NCI-H2196 (cell line): ENCODE data around the gene PLXNB3.

Source experiments
- DNase-seq: peaks from one replicate; lab custom pipeline; 2025; ENCODE audit not compliant: unreplicated experiment; lab: John Stamatoyannopoulos, UW

The PLXNB3 gene

DNA sequence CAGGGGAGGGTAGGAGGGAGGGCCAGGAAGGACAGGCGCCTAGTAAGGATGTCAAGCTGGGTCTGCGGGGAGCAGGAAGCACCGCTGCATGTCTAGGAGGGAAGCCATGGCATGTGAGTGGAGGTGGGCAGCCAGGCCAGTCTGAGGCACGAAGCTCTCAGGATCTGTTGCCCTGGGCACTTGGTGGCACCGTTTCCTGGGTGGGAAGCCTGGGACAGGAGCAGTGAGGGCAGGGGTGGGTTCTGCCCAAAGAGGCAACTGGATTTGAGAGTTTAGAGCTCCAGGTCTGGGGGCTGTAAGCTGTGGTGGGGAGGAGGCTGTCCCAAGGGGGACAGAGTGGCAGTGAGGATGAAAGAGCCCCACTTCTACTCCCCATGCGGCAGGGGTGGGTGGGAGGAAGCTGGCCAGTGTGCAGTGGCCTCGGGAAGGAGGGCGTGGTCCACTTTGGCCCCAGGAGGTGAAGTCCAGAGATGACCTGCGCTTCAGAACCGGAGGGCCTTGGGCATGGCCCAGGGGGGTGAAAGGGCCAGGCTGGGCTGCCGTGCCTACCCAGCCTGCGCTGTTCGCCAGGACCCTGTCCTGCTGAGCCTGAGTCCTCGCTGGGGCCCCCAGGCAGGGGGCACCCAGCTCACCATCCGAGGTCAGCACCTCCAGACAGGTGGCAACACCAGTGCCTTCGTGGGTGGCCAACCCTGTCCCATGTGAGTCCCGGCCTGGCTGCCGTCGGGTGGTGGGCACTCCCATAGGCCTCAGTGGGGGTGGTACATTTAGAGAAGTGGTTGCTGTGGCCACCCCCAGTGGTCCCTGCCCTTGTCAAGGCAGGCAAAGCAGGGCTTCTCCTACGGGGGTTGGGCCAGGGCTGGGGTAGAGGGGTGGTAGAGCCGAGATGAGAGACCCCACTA, 8.5 kb downstream of the PLXNB3 start:
- DNase-seq = no peak

DNA sequence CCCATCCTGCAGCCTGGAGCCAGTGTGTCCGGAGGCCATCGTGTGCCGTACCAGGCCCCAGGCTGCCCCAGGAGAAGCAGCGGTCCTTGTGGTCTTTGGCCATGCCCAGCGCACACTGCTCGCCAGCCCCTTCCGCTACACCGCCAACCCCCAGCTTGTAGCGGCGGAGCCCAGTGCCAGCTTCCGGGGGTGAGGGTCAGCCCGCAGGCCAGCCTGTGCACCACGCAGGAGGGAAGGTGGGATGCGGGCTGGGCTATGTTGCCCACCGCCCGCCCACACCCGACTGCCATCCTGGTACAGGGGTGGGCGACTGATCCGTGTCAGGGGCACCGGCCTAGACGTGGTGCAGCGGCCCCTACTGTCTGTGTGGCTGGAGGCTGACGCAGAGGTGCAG, 9.2 kb downstream of the PLXNB3 start:
- DNase-seq = no peak

DNA sequence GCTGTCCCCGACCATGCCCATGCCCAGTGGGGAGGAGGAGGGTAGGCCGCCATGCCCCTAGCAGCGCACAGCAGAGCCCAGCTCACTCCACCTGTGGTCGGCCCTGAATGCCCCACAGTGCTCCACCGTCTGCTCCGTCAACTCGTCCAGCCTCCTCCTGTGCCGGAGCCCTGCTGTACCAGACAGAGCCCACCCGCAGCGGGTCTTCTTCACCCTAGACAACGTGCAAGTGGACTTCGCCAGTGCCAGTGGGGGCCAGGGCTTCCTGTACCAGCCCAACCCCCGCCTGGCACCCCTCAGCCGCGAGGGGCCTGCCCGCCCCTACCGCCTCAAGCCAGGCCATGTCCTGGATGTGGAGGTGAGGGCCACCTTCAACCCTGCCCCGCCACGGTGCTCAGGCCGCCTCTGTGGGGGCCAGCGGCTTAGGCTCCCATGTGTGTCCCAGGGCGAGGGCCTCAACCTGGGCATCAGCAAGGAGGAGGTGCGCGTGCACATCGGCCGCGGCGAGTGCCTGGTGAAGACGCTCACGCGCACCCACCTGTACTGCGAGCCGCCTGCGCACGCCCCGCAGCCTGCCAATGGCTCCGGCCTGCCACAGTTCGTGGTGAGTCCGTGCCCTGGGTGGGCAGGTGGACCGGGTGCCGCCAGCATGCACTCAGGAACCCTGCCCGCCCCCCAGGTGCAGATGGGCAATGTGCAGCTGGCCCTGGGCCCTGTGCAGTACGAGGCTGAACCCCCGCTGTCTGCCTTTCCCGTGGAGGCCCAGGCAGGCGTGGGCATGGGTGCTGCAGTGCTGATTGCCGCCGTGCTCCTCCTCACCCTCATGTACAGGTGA, 9.9 kb downstream of the PLXNB3 start:
- DNase-seq = no peak

DNA sequence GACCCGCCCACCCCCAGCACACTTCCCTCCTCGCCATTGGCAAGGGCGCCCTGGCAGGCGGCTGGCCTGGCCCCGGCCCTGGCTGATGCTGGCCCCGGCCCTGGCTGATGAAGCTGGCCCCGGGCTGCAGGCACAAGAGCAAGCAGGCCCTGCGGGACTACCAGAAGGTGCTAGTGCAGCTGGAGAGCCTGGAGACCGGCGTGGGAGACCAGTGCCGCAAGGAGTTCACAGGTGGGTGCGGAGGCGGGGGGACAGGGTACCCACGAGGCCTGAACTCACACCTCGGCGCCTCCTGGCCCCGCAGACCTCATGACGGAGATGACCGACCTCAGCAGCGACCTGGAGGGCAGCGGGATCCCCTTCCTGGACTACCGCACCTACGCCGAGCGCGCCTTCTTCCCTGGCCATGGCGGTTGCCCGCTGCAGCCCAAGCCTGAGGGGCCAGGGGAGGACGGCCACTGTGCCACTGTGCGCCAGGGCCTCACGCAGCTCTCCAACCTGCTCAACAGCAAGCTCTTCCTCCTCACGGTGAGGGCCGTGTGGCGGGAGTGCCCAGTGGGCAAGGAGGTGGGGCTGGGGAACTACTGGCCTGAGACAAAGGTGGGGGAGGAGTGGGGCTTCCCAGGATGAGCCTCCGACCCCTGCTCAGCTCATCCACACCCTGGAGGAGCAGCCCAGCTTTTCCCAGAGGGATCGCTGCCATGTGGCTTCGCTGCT, 10.7 kb downstream of the PLXNB3 start:
- DNase-seq = no peak

DNA sequence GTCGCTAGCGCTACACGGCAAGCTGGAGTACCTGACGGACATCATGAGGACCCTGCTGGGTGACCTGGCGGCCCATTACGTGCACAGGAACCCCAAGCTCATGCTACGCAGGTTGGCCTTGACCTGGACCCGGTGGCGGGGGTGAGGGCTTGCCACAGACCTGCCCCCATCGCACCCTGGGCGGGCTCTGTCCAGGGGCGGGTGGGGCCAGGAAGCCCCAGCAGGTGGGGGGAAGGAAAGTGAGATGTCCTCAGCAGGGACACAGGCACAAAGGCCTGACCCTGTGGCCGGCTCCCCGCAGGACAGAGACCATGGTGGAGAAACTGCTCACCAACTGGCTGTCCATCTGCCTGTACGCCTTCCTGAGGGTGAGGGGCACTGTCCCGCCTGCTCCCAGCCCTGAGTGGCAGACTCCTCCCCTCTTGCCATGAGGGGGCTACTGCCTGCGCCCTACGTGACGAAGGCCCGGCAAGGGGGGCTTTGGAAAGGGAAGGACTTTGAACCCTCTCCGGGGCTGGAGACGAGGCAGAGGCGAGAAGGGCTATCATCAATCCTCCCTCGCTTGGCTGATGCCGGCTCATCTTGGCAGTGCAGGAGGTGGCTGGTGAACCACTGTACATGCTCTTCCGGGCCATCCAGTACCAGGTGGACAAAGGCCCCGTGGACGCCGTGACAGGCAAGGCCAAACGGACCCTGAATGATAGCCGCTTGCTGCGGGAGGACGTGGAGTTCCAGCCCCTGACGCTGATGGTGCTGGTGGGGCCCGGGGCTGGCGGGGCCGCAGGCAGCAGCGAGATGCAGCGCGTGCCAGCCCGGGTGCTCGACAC, 11.5 kb downstream of the PLXNB3 start:
- no peak for DNase-seq

DNA sequence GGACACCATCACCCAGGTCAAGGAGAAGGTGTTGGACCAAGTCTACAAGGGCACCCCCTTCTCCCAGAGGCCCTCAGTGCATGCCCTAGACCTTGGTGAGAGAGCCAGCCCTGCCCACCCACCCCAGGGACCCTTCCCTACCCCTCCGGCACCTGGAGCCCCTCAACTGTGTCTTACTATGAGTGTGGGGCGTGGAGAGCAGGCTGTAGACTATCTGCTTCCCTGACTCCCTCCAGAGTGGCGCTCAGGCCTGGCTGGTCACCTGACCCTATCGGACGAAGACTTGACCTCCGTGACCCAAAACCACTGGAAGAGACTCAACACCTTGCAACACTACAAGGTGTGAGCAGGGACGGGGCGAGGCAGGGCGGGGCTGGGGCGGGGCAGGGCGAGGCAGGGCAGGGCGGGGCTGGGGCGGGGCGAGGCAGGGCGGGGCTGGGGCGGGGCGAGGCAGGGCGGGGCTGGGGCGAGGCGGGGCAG, 12.1 kb downstream of the PLXNB3 start:
- DNase-seq = no peak

DNA sequence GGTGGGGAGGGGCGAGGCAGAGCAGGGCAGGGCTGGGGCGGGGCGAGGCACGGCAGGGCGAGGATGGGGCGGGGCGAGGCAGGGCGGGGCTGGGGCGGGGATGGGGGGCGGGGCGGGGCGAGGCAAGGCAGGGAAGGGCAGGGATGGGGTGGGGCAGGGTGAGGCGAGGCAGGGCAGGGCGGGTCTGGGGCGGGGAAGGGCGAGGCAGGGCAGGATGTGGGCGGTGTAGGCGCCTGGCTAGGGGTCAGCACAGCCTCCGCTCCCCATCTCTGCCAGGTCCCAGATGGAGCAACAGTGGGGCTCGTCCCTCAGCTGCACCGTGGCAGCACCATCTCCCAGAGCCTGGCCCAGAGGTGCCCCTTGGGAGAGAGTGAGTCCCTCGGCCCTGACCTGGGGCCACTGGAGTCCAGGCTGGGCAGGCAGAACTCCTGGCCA, 12.6 kb downstream of the PLXNB3 start:
- DNase-seq = no peak

DNA sequence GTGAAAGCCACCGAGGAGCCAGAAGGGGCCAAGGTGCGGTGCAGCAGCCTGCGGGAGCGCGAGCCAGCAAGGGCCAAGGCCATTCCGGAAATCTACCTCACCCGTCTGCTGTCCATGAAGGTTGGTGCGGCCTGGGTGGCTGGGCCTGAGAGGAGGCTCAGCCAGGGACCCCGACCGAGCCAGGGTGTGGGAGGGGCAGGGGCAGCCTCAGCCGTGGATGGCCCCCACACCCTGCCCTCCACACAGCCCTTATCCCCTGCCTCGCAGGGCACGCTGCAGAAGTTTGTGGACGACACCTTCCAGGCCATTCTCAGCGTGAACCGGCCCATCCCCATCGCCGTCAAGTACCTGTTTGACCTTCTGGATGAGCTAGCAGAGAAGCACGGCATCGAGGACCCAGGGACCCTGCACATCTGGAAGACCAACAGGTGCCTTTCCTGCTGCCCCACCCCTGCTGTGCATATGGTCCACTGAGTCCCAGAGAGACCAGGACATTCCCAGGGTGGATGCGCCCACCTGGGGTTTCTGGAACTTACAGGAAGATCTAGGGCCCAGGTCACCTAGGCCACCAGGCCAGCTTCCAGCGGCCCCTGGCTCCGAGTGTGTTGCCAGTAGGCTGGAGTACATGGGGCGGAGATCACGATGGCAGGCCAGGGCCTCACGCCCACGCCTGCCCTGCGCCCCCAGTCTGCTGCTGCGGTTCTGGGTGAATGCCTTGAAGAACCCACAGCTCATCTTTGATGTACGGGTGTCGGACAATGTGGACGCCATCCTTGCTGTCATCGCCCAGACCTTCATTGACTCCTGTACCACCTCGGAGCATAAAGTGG, 13.4 kb downstream of the PLXNB3 start:
- DNase-seq = no peak

DNA sequence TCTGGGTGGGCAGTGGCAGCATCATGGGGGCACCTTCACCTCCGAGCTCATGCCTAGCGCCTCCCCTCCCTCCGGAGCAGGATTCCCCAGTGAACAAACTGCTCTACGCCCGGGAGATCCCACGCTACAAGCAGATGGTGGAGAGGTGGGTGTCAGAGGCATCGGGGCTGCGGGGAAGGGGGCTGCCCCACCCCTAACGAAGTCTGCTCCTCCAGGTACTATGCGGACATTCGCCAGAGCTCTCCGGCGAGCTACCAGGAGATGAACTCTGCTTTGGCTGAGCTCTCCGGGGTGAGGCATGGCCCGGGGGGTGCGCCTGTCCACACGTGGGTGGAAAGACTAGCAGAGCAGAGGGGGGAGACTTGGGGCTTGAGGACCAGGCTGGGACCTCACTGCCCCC, 14.1 kb downstream of the PLXNB3 start:
- DNase-seq = no peak

DNA sequence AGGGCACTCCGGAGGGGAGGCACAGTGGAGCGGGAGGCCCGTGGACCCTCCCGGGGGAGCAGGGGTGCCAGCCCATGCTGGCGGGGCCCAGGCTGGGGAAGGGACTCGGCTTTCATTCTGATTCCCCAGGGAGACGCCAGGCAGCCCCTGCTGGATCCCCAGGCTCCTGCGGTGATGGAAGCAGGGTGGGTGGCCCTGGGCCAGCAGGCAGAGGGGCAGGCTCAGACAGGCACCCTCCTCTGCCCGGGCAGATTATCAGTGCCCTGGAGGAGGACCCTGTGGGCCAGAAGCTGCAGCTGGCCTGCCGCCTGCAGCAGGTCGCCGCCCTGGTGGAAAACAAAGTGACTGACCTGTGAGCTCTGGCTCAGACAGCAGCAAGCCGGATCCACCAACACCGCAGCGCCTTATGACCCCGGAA, 14.6 kb downstream of the PLXNB3 start:
- no peak for DNase-seq

DNA sequence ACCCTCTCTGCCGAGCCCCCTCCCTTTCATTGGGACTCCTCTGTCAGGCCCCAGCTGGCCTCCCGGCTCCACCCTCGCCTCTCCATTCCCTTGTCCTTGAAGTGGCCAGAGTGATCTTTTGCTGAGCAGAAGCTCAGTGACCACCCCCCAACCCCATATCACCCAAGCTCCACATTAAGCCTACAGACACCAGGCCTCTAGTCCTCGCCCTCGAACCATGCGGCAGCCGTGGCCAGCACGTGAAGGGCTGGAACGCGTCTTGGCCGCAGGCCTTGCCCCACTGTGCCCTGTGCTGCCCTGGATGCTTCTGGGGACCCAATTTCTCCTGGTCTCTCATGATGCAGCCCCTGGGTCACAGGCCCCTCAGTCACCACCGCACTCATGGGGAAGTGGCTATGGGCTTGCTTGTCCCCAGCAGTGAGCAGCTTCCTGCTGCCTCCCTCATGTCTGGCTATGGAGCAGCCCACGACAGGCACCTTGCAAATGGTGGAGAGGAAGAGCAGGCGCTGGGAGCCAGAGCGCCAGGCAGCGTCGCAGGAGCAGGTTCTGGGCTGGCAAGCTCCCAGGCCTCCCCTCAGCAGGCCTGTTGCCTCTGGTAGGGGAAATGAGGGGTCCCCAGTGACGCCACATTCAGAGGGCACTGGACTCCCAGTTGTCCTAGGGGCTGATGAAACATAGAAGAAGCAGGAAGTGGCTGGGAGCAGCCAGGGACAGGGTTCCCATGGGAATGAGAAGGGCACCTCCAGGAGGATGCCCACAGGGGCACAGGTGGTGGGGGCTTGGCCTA, 16.0 kb downstream of the PLXNB3 start:
- DNase-seq = no peak

DNA sequence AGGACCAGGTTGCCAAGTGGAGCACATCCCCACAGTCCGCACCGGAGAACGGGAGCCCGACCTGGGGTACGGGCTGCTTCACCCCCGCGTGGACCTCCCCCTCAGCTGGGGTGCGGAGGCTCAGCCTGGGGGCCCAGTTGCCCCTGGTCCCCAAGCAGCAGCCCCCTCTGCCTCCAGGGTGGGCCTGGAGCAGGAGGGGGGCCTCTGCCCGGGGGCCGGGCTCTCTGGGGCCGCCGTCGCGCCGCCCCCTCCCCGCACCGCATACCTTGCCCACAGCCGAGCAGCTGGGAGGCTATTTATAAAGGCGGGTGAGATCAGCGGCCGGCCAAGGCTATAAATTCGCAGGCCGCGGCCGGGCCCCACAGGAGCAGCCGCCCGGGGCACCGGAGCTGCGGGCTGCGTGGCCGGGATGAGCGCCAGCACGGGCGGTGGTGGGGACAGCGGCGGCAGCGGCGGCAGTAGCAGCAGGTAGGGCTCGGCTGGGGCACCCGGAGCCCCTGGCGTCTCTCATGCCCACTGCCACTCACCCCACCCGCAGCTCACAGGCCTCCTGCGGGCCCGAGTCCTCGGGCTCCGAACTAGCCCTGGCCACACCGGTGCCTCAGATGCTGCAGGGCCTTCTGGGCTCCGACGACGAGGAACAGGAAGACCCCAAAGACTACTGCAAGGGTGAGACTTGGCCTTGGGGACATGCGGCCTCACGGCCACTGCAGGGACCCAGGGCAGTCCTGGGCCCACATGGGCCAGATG, 16.8 kb downstream of the PLXNB3 start, which contains the start of gene SRPK3:
Gene SRPK3 (plus strand): TSS at position 364 of the 750 bp plus-strand sequence. CDS start 46 bp downstream, at position 410.
- no peak for DNase-seq

DNA sequence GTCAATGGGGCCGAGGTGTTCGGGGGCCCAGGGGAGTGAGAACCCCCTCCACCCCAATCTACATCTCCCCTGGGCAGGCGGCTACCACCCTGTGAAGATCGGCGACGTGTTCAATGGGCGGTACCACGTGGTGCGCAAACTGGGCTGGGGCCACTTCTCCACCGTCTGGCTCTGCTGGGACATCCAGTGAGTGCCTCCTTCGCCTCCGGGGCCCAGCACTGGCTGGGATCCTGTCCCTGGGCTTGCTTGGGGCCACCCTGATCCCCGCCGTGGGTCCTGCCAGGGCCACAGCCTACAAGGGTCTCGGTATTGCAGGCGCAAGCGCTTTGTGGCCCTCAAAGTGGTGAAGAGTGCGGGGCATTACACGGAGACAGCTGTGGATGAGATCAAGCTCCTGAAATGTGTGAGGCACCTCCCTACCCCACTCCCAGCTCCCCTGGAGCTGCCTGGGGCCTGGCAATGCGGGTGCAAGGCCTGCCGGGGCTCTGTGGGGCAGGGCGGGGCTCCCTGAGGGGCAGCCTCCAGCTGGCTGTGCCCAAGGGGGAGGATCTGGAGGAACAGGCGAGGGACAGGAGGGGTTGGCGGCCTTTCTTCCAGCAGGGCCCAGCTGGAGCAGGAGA, 17.5 kb downstream of the PLXNB3 start:
- no peak for DNase-seq

DNA sequence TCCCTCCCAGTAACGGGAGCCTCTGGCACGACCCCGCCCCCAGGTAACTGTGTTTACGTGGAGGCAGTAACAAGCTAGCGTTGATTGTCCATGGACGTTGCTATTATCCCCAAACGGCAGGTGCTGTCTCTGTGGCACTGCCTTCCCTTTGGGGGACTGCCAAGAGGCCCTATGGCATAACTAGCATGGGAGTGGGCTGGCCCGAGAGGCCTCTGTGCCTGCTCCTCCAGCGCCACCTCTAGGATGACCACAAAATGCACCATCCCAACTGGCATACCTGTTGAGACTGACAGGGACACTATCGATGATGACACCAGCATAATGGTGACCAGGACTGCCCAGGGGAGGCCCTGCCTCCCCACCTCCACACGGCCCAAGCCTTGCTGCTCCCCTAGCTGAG, 18.3 kb downstream of the PLXNB3 start:
- peak; percentile 84 for DNase-seq

DNA sequence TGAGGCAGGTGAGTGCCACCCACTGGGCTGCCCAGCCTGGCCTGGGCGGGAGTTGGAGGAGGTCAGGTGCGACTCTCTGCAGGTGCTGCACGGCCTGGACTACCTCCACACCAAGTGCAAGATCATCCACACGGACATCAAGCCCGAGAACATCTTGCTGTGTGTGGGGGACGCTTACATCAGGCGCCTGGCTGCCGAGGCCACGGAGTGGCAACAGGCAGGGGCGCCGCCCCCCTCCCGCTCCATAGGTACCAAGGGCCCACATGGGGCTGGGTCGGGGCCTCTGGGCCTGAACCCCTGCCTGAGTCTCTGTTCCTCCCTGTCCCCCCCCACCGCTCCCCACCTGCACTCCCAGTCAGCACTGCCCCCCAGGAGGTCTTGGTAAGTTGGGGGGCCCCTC, 18.8 kb downstream of the PLXNB3 start:
- no peak for DNase-seq

DNA sequence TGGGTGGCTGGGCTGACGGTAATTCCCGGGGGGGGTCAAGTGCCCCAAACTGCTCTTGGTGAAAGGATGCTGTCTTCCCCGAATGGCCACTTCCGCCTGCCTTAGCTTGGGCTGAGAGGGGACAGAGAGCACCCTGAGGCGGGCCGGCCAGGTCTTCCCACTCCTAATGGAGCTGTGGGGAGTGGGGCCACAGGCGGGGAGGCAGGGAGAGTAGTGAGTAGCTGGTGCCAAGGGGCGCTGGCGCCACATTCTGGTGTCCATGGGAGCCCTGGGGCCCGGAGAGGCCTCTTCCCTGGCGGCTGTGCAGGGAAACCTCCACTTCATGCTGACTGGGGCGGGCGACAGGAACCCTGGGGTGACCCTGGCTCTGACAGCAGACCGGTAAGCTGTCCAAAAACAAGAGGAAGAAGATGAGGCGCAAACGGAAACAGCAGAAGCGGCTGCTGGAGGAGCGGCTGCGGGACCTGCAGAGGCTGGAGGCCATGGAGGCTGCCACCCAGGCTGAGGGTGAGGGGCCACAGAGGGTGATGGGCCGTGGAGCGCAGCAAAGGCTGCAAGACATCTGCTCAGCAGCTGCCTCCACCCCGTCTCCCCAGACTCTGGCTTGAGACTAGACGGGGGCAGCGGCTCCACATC, 19.4 kb downstream of the PLXNB3 start:
- no peak for DNase-seq
